Peyer's patch (tissue), 4 donors: Measurements from ENCODE around the gene SP6.

Source experiments
- CTCF ChIP-seq, 6 experiments: fragments of 450-650 bp in 4 of 6; fragments of 200-600 bp in 2 of 6; sonication (generic) in 1 of 6; IDR thresholded peaks; one replicate each; pipeline ENCODE4 v1.5.1; 2017 to 2019; ENCODE audit warnings: antibody characterized with exemption in 6 of 6, mild to moderate bottlenecking in 3 of 6, moderate library complexity in 1 of 6
- POLR2A ChIP-seq, 2 donors: fragments of 450-650 bp; IDR thresholded peaks; one replicate each; pipeline ENCODE4 v1.5.1; 2017; ENCODE audit warnings: antibody characterized with exemption in 2 of 2, mild to moderate bottlenecking in 2 of 2, moderate library complexity in 2 of 2

GRCh38 chr17:47864791-47865216, 13.8 kb upstream of the SP6 start:
- TF ChIP-seq CTCF (IDR thresholded peaks at IDR 0.05) (no peak), POLR2A (IDR thresholded peaks at IDR 0.05) (no peak)
